Right lobe of liver (tissue), 6 donors: ENCODE results near the gene CFAP53. TPM values are rescaled to one million over a fixed set of nuclear protein-coding genes. Genes with fewer than 3 reads are reported as not detected.
"Not testable (repeated sequence)": the region's sequence is repeated elsewhere in the genome, so short reads cannot be mapped to it uniquely, and the experiment has no call there.

Source experiments
- ATAC-seq, 4 donors: fragments of 200-7000 bp; cut with Tn5 transposase; one replicate each; pipeline ENCODE4 v1.9.1; 2020; ENCODE audit warnings: mild to moderate bottlenecking in 4 of 4, moderate library complexity in 4 of 4
- DNase-seq, 3 donors: peaks; one replicate each; pipeline ENCODE4 v3.0.0-alpha.2; 2020
- H3K27ac ChIP-seq, 3 donors: fragments of 200-600 bp; one replicate each; pipeline ENCODE4 v1.8.0; 2022
- H3K27me3 ChIP-seq, 2 donors: fragments of 200-600 bp; one replicate each; pipeline ENCODE4 v1.8.0; 2022
- H3K36me3 ChIP-seq, 4 donors: fragments of 200-600 bp; sonication (generic) in 1 of 4; one replicate each; pipeline versions ENCODE4 v1.5.1 to v1.8.0; 2017 to 2022; ENCODE audit warnings: control low read depth in 1 of 4
- H3K4me1 ChIP-seq, 4 donors: fragments of 200-600 bp; sonication (generic) in 1 of 4; one replicate each; pipeline versions ENCODE4 v1.5.1 to v1.8.0; 2017 to 2022; ENCODE audit warnings: control low read depth in 1 of 4
- H3K4me3 ChIP-seq, 3 donors: fragments of 200-600 bp; one replicate each; pipeline ENCODE4 v1.8.0; 2022
- H3K9me3 ChIP-seq, 4 donors: fragments of 200-600 bp; sonication (generic) in 1 of 4; one replicate each; pipeline versions ENCODE4 v1.5.1 to v1.8.0; 2017 to 2022; ENCODE audit warnings: control low read depth in 1 of 4
- CTCF ChIP-seq, 4 donors: fragments of 200-600 bp in 3 of 4; fragments of 450-650 bp in 1 of 4; IDR thresholded peaks; one replicate each; pipeline versions ENCODE4 v1.5.1 to v1.8.0; 2016 to 2022; ENCODE audit warnings: antibody characterized with exemption in 4 of 4, mild to moderate bottlenecking in 2 of 4
- POLR2A ChIP-seq: fragments of 450-650 bp; IDR thresholded peaks from one replicate; pipeline ENCODE4 v1.6.1; 2017; ENCODE audit warnings: antibody characterized with exemption, mild to moderate bottlenecking
- WGBS: methylation state at CpG from one replicate; pipeline ENCODE4 v1.1.6; 2018; ENCODE audit warnings: low coverage, low lambda C conversion rate; ENCODE audit not compliant: insufficient coverage; ENCODE audit errors: missing lambda C conversion rate; 5-methylcytosine and 5-hydroxymethylcytosine counted together
- intact Hi-C, 2 donors: fragments of 100-400 bp; cut with DNase I; formaldehyde crosslinking; loops; one replicate each; pipeline versions ENCODE4 v1.11.2 to v1.14.1; 2022
- total RNA-seq, 6 experiments: library from RNA; depleted of rRNA in 2 of 6; stranded (reverse); fragments of >200 nt in 2 of 6; fragmentation: NEBNext Ultra II Directional in 3 of 6; extraction: Animal tissue kit (Norgen Biotek cat#: 25700) in 3 of 6; gene quantifications; one replicate each; pipeline versions ENCODE4 v1.1.0 to v1.2.4, GENCODE V29; 2016 to 2023
- donor health status: DM: no; HTN: yes; CAD: no.
- donor health status: DM: no; HTN: no; CAD: no.
- donor health status: DM: no; HTN: no; CAD: no.
- donor health status: DM: no; HTN: yes; CAD: no.
- donor health status: DM: no; HTN: yes; CAD: no.

CFAP53 gene
- total RNA-seq, 6 experiments from 2014 or later, result 0.13 to 0.17 (median 0.14) TPM; not detected in 3

- Histone ChIP-seq H3K27ac (no peak overlapping the region), H3K9me3 (no peaks in the 10 kb centered on the region), H3K4me3 (no peak overlapping the region), H3K27me3 (no peaks in the 10 kb centered on the region), H3K36me3 (no peaks in the 10 kb centered on the region), H3K4me1 (no peaks in the 10 kb centered on the region)
- ATAC-seq, result no peak
- intact Hi-C loops, result no loop called here
- no peak for DNase-seq
- 60% methylated on average over 3 of the region's 3 CpGs for whole genome bisulfite sequencing
- no peak for TF ChIP-seq CTCF (IDR thresholded peaks at IDR 0.05)
- no peak for TF ChIP-seq POLR2A
Measured at GRCh38 chr18:50240080-50240563, 26.2 kb downstream of the CFAP53 start.

- Histone ChIP-seq H3K27me3 (no peaks in the 10 kb centered on the region), H3K27ac (no peak overlapping the region), H3K4me3 (no peak overlapping the region), H3K9me3 (no peaks in the 10 kb centered on the region), H3K36me3 (no peaks in the 10 kb centered on the region), H3K4me1 (no peaks in the 10 kb centered on the region)
- DNase-seq, result no peak
- intact Hi-C loops, result no loop called here
- no peak for TF ChIP-seq POLR2A
- ATAC-seq, result no peak
- 75% methylated on average over 2 of the region's 2 CpGs for WGBS
Measured at GRCh38 chr18:50232419-50232818, 33.9 kb downstream of the CFAP53 start.

GRCh38 chr18:50231621-50232020, 34.7 kb downstream of the CFAP53 start:
- Histone ChIP-seq H3K27ac (no peak overlapping the region), H3K4me3 (no peak overlapping the region), H3K27me3 (no peaks in the 10 kb centered on the region), H3K9me3 (no peaks in the 10 kb centered on the region), H3K4me1 (no peaks in the 10 kb centered on the region), H3K36me3 (no peaks in the 10 kb centered on the region)
- intact Hi-C loops, result no loop called here
- no peak for DNase-seq
- no peak for ATAC-seq
- WGBS, result 50% methylated on average over 3 of the region's 4 CpGs
- TF ChIP-seq POLR2A (no peak), CTCF (IDR thresholded peaks at IDR 0.05) (no peak)

GRCh38 chr18:50220249-50220648, 46.0 kb downstream of the CFAP53 start:
- H3K36me3 ChIP-seq, H3K27me3 ChIP-seq, H3K9me3 ChIP-seq, H3K27ac ChIP-seq, intact Hi-C loops, H3K4me3 ChIP-seq, DNase-seq, ATAC-seq, H3K4me1 ChIP-seq: not testable (repeated sequence)
- 28% methylated on average over 4 of the region's 4 CpGs for WGBS

DNA sequence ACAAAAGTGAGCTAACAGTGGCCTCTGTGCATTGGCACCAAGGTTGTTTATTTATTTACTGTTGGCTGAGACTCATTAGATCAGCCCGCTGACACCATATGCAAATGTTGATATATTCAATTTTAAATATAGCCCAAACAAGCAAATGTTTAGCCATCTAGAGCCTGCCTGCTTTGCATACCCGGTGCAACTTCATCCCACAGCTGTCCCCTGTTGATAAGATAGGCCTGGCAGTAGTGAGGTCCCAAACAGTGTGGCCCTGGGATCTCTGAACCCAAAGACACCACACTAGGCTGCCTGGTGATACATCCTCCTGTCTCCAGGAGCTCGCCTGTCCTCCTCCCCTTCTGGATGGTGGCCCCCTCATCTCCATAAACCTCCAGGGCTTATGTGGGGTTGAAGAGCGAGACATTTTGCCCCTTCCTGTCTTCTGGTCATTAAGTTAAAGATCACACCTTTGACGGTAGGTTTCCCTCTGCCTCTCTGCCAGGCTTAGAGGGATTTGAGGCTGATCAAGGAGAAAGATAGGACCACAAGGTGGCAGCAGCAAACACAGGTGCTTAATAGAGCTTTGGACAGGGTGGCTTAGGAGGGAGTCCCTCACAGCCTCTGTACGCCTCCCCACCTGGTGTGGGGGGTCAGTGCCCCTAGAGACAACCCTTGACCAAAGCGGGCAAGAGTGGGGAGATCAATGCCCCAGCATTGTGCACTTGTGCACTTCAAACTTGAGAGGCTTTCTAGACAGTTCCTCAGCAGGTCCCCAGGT, 47.7 kb downstream of the CFAP53 start:
- TF ChIP-seq CTCF (IDR thresholded peaks at IDR 0.05) (peak; percentile 48 to 69 (median 59)), POLR2A (no peak)
- H3K4me1 ChIP-seq, result no peaks in the 10 kb centered on the region
- intact Hi-C loops, result loop anchor here (5.0 to 10.0 kb wide), 2 partner anchors 136 to 139 kb away; no protein-coding TSS in a partner anchor

More for the DNA sequence above, 47.7 kb downstream of the CFAP53 start:
- Histone ChIP-seq H3K36me3 (no peaks in the 10 kb centered on the region), H3K27me3 (no peaks in the 10 kb centered on the region), H3K9me3 (no peaks in the 10 kb centered on the region), H3K4me3 (no peak overlapping the region), H3K27ac (no peak overlapping the region)
- 29% methylated on average over 4 of the region's 7 CpGs for WGBS
- DNase-seq (peak in 1 of 3 donors; percentile 53), ATAC-seq (peak; percentile 88 to 93 (median 91))
